GM19099 (cell line): ENCODE results near the gene GPR42.

Experiments
- POLR2A ChIP-seq: IDR thresholded peaks from 3 replicates; pipeline ENCODE4 v1.6.1; 2011; ENCODE audit warnings: low read depth; ENCODE audit not compliant: insufficient read length; ENCODE audit errors: extremely low read depth

The GPR42 gene

DNA sequence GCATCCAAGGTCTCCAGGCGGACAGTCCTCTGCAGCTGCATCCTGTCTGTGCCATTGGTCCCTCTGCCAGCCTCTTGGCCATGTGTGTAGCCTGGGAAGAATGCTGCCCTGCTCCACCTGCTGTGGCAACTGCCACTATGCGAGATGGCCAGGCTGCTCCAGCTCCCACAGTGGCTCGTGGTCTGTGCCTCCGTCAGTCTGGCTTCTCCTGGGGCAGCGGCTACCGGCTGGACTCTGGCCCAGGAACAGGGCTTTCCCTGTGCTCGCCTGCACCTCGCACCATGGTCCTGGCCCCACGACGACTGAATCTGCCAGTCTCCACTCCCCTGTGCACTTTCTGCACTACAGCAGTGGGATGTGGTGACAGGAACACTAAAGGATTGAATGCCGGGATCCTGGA lies 50.5 kb downstream of the GPR42 start:
- no peak for TF ChIP-seq POLR2A
